HG03025 (cell line): ENCODE results near the gene FRMPD4.

Source experiments
- ATAC-seq: cut with Tn5 transposase; IDR thresholded peaks from one replicate; pipeline ENCODE4 v1.9.1; 2021; ENCODE audit warnings: mild to moderate bottlenecking, moderate library complexity; ENCODE audit not compliant: unreplicated experiment, low FRiP score

Gene FRMPD4

DNA sequence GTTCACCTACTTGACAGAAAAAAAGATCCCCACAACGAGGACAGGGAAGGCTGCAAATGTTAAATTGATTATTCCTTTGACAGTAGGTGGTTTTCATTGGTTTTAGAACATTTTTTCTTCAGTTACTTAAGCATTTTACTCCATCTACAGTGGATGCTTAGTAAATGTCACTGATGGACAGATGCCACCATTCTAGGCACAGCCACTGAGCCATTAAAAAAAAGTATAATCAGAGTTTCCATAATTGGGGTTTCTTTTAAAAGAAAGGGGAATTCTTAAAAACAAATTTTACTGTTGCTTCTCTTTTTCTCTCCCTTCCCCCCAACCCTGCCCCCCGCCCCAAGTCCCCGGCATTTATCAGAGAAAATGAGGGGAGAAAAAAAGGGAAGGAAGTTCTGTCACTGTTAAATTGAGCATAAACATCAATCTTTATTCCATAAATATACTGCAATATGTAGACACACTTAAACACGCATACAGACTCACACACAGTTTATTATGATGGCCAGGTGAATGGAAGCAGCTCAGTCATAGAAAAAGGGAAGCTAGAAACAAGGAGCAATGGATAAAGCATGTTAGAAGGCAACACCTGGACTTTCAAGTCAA is 573.3 kb downstream of the FRMPD4 start:
- no peak for ATAC-seq

DNA sequence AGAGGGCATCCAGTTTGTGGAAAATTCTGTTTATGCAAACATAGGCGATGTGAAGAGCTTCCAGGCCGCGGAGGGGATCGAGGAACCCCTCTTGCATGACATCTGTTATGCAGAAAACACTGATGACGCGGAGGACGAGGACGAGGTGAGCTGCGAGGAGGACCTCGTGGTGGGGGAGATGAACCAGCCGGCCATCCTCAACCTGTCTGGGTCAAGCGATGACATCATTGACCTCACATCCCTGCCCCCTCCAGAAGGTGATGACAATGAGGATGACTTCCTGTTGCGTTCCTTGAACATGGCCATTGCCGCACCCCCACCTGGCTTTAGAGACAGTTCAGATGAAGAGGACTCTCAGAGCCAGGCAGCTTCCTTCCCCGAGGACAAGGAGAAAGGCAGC is 578.3 kb downstream of the FRMPD4 start:
- ATAC-seq = no peak

DNA sequence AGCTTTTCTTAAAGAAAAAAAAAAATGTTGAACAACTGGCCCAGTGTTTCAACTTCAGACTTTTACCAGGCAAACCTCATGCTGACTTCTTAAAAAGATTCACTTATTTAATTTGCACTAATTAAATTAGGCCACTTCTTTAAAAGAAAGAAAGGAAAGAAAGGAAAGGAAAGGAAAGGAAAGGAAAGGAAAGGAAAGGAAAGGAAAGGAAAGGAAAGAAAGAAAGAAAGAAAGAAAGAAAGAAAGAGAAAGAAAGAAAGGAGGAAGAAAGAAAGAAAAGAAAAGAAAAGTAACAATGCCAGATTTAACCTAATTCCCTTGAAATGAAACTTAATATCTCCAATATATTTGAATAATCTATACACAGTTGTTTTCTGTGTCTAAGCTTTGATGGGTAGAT is 581.6 kb downstream of the FRMPD4 start:
- ATAC-seq = no peak

DNA sequence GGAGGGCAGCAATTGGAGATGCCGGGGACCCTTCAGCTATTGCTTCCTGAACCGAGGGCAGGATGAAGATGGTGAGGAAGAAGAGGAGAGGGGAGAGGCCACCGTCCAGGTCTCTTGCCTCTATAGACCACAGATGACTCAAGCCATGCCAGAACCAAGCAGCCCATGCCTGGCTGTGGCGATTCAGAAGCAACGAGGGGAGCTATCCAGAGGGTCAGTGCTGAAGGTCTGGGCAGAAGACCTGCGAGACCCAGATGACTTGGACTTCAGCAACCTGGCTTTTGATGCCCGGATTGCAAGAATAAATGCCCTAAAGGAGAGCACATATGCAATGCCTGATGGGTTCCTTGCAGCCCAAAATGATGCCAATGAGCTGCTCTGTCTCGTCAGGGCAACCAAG is 582.8 kb downstream of the FRMPD4 start:
- no peak for ATAC-seq

DNA sequence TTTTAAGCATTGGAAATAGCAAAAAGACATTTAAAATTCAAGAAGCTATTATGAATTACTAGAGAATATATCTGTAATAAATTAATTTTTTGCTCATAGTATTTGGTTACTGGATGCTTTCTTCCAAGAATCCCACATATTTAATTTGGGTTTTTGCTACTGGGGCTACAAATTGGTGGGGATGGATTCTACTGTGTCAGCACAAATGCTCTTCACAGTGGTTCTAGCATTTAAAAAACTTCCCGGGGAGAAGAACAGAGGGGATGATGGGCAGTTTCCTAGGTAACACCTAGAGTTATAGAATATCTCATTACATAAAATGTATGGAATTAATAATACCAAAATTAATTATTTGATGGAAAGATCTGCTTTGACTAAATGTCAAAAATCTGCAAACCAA is 584.0 kb downstream of the FRMPD4 start:
- no peak for ATAC-seq

DNA sequence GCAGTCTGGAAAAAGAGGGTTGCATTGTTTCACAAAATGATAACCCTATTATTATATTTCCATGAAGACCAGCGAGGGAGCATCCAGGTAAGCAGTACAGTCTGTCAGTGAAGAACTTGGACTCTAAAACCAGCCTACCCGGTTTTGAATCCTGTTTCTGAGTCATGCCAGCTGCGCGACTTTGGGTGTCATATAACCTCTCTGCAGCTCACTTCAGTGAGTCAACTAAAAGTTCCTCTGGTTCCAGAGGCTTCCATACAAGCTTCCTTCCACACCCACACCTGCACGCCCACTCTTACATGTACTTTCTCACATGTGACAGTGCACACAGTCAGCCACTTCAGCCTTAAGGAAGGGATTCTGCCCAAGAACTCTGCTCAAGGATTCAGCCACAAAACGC is 603.1 kb downstream of the FRMPD4 start:
- no peak for ATAC-seq

DNA sequence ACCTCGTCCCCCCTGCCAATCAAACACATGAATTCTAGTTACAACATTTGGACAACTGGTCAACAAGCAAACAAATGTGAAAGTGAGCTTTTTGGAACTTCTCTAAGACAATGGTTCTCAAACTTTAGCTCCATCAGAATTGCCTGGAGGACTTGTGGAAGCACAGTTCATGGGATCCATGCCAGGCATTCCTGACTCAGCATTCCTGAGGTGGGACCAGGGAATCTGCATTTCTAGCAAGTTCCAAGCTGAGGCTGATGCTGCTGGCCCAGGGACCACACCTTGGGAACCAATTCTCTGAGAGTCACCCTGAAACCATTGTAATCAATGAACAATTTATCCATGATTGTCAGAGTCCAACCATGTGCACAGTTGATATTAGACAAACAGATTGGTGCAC is 609.2 kb downstream of the FRMPD4 start:
- ATAC-seq = no peak

DNA sequence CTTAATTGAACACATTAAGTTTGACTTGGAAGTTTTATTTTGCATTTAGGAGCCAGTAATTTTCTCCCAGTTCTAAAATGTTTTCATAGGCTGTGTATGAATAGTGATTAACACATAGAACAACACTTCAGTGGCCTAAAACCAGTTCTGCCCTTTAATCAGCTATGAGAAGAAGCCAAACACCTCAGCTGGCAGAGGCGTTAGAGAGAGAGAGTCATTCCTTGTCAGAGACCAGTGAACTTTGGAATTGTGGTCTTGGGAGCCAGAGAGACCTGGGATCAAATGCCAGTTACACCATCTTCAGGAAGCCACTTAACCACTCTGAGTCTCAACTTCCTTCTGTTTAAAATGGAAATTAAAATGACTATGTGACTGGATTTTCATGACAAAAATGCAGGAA is 613.6 kb downstream of the FRMPD4 start:
- no peak for ATAC-seq

DNA sequence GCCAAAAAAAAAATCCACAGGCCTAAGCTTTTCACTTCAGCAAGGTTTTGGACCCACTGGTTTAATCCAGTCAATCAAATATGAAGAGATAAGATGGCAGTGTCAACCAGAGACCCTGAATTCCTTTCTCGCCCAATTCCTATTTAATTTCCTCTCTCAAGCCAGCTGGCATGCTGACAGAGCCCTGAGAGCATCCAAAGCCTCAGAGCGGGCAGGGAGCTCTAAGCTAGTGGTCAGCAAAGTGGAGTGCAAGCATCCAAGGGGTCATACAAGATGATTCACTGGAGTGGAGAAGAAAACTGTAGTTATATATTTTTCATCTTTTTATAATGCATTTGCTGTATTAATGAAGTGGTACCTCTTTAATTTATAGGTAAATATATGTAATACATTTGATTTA is 615.1 kb downstream of the FRMPD4 start:
- ATAC-seq = no peak

DNA sequence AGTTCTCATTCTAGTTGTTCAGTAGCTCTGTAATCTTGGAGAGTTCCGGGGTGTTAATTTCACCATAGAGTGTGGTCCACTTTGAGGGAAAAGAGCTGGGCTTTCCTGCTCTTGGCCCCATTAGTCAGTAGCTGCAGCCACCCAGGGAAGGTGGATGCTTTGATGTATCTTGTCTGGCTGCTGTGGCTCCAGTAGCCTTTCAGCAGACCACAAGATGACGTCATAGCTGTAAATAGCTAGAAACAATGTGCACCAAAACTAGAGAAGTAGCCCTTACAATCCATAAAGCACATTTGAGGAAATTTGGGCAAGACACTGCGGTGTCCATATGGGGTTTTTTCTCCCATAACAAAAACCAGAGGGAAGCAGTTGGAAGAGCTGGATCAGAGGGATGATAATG is 620.0 kb downstream of the FRMPD4 start:
- no peak for ATAC-seq

DNA sequence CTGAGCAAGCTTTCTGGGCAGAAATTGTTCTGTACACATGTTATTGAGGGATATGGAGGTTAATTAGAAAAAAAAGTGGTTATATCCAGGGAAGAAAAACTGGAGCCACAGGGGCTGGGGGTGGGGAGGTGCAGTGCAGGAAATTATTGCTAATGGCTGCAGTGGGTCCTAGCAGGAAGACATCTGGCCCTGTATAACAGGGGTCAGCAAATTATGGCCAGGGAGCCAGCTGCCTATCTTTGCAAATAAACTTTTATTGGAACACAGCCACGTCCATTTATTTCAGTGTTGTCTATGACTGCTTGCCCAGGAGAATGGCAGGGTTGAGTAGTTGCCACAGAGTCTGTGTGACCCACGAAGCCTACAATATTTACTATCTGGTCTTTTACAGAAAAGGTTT is 629.6 kb downstream of the FRMPD4 start:
- no peak for ATAC-seq

DNA sequence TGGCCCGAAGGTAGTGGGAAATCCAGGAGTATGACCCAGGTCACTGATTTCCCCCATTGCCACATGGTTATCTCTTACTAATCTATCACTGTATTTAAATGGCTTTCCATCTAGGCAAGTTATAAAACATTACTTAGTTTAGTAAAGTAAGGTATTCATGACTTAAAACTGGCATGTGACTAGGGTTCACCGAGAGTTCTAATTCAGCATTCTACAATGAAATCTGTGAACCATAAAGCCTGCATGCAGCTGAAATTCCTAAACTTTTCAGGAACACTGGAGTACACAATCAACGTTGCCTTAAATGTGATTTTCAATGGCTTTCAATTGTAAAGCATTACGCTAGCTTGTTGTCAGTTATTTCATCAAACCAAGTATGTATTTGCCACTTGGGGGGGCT is 630.2 kb downstream of the FRMPD4 start:
- ATAC-seq = no peak

DNA sequence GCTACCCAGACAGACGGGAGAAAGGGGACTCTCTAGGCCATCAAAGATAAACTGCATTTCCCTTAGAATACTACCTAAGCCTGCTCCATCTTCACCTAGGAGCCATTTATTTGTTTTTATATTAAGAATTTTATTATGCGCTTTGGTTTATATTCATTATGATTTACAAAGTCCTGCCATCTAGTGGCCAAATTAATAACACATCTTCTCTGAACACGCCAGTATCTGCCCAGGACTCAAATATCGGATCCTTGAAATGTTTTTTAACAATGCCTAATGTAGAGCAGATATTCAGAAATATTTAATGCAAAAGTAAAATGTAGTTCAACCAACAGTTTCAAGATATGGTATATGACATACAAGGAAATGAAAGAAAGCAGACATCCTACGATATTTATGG is 632.2 kb downstream of the FRMPD4 start:
- ATAC-seq = no peak

DNA sequence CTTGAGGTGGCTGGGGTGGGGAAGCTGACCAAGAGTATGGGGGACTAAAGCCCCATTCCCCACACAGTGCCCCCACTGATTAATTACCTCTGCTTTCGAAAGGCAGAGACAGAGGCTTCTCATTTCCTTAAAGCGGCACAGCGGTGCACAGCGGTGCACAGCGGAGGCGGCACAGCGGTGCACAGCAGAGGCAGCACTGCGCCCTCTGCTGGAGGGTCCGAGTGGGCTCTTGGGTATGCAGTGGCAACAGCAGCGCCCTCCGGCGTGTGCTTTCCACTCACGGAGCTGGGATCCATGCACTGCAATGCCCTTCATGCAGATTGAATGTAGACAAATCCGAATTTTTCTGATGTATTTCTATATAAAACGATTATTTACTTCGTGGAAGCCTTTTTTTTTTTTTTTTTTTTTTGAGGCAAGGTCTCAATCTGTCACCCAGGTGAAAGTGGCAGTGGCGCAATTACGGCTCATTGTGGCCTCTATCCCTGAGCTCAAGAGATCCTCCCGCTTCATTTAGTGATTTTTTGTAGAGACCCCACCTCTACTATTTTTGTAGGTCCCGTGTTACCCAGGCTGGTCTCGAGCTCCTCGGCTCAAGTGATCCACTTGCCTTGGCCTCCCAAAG is 633.3 kb downstream of the FRMPD4 start:
- peak; percentile 94 for ATAC-seq
